GM06990 (cell line): ENCODE measurements around the gene PPP6R1.

Experiments
- DNase-seq: peaks from one replicate; pipeline ENCODE4 v3.0.0-alpha.2; 2011; ENCODE audit not compliant: insufficient read length; ENCODE audit errors: extremely low read depth
- H3K27me3 ChIP-seq: replicated peaks from 2 replicates; pipeline ENCODE4 v1.6.0; 2011; ENCODE audit warnings: low read length; ENCODE audit not compliant: control insufficient read depth, insufficient read depth
- H3K36me3 ChIP-seq: 2 replicates; pipeline ENCODE4 v1.5.1; 2011; ENCODE audit warnings: low read length; ENCODE audit not compliant: control insufficient read depth, insufficient read depth
- H3K4me3 ChIP-seq: replicated peaks from 2 replicates; pipeline ENCODE4 v1.5.1; 2011; ENCODE audit warnings: low read depth, mild to moderate bottlenecking, control low read depth, low read length
- CTCF ChIP-seq: IDR thresholded peaks from 2 replicates; pipeline ENCODE4 v1.5.1; 2011; ENCODE audit warnings: low read length, control low read depth, mild to moderate bottlenecking, inconsistent platforms; ENCODE audit not compliant: insufficient read depth, poor library complexity, severe bottlenecking

The PPP6R1 gene

GRCh38 chr19:55244004-55244680 lies 14.7 kb downstream of the PPP6R1 start:
- no peak for TF ChIP-seq CTCF
- no peaks in the 10 kb centered on the region for H3K27me3 ChIP-seq
- no peak for DNase-seq
- H3K4me3 ChIP-seq, result no peak overlapping the region
- H3K36me3 ChIP-seq, result peaks cover 71% of the 10 kb centered on the region

DNA sequence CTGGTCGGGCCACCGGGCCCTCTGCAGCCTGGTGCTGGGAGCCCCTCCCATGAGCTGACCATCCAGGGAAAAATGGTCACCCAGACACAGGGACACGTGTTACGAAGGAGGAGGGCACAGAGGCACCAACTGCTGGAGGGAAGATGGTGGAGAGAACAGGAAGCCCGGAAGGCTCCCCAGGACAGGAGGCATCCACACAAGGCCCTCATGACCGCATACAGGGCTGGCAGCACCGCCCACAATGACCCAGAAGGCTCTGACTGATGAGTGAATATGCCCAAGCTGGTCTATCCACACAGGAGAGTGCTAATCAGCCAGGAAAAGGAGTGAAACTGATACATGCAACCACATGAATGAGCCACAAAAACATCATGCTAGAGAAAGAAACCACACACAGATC lies 16.3 kb downstream of the PPP6R1 start:
- no peak for TF ChIP-seq CTCF
- H3K27me3 ChIP-seq, result no peaks in the 10 kb centered on the region
- H3K36me3 ChIP-seq, result peaks cover 71% of the 10 kb centered on the region
- H3K4me3 ChIP-seq, result no peak overlapping the region
- no peak for DNase-seq

DNA sequence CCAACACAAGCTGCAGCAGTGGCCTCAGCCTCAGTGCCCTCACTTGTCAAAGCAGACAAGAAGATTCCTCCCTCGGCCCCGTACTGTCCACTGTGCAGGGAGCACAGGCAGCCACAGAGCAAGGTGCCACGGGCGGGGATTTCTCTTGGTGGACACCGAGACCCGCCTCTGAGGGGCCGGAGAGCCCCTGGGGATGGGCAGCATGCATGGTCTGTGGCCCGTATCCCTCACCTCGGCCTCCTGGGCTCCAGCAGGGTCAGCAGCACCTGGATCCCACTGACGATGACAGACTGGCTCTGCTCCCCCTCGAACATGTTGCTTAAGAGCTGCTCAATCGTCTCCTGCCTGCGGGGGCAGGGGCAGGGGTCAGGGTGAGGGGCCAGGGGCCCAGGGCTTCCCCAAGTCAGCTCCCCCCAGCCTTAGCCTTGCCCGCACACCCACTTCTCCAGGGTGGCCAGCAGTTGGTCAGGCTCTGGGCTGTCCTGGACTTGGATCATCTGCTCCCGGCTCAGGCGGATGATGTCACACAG lies 16.8 kb downstream of the PPP6R1 start:
- no peak for TF ChIP-seq CTCF
- Histone ChIP-seq H3K4me3 (no peak overlapping the region), H3K36me3 (peaks cover 70% of the 10 kb centered on the region), H3K27me3 (no peaks in the 10 kb centered on the region)
- DNase-seq, result no peak

- Histone ChIP-seq H3K27me3 (no peaks in the 10 kb centered on the region), H3K36me3 (peaks cover 71% of the 10 kb centered on the region), H3K4me3 (no peak overlapping the region)
- no peak for DNase-seq
- no peak for TF ChIP-seq CTCF
Observed at GRCh38 chr19:55241143-55241934, 17.5 kb downstream of the PPP6R1 start.

GRCh38 chr19:55240713-55241020 lies 18.1 kb downstream of the PPP6R1 start:
- DNase-seq, result no peak
- Histone ChIP-seq H3K36me3 (peaks cover 73% of the 10 kb centered on the region), H3K4me3 (no peak overlapping the region), H3K27me3 (no peaks in the 10 kb centered on the region)
- TF ChIP-seq CTCF, result no peak

DNA sequence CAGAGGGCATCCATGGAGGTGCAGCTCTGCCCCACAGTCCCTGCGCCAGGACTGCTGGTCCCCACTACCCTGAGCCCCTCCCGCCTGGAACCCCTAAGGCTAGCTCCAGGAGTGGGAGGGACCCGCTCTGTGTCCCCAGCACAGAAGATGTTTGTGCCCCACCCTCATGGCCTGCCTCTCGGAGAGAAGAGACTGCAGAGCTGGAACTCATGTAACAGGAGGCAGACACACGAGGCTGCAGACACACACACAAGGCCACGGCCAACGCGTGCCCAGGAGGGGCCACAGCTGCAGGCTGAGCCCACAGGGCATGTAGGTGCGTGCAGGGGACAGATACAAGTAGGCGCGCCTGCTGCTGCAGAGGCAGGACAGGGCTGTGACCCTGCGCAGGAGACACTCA lies 19.8 kb downstream of the PPP6R1 start:
- no peak for TF ChIP-seq CTCF
- Histone ChIP-seq H3K4me3 (no peak overlapping the region), H3K36me3 (peaks cover 67% of the 10 kb centered on the region), H3K27me3 (no peaks in the 10 kb centered on the region)
- DNase-seq, result no peak
